Activated naive CD8-positive, alpha-beta T cell treated with anti-CD3 and anti-CD28 coated beads, Interleukin-2, amount 50 U/mL, for 16 hours (primary cell): ENCODE results near the gene RTN4.

Experiments
- DNase-seq: peaks from one replicate; pipeline ENCODE4 v3.0.0-alpha.2; 2020; ENCODE audit warnings: low read depth, low spot score

RTN4 gene

DNA sequence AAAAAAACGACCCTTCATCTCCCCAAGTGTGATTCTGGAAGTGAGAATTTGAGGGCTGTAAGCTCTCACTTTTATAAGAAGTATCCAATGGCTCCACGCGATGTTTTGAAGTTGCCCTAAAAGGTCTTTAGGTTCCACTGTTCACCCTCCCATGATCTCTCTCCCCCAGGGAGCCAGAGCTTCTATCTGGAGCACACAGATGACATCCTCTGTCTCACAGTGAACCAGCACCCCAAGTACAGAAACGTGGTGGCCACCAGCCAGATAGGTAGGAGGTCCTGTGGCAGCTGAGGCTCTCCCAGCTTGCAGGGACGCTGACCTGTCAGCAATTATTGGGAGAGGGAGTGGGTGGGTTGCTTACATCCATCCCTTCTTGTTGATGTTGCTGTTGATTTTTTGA, 97.8 kb downstream of the RTN4 start:
- no peak for DNase-seq

GRCh38 chr2:54950811-54951210, 99.4 kb downstream of the RTN4 start:
- no peak for DNase-seq

GRCh38 chr2:54949431-54949830, 100.8 kb downstream of the RTN4 start:
- DNase-seq, result no peak

DNA sequence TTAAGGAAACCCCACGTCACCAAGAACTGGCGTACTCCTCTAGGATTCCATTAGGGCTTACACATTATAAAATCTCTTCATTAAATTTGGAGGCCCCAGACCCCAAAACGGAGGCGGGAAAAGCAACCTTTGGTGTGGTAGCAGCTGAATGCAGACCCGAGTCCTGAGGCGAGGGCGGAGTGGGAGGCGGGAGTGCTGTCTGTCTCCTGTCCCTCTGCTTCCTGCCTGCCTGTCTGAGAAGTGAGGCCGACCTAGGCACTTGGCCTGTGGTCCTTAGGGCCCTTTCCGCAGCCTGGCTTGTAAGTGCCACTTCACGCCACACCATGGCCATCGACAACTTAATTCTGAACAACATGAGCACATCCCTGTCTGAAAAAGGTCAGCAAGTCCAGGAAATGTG, 102.1 kb downstream of the RTN4 start:
- DNase-seq, result no peak

DNA sequence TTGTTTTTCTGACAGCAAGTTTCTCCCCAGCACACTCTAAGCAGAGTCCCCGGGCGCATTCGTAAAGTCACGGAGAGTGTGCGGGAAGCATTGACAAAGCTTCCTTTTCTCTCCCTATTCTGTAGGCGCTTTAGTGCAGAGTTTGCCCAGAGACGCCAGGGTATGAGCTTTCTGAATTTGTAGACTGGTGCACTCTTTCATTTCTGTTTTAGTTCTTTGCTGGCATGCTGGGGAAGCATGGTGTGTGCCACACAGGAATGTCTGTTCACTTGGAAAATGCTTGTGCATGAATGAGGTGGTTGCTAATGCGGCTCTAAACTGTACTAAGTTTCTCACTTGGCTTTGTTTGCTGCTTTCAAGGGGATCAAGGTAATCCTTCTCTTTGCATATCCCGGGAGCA, 102.6 kb downstream of the RTN4 start:
- no peak for DNase-seq

- DNase-seq, result no peak
Observed at GRCh38 chr2:54947136-54947535, 103.1 kb downstream of the RTN4 start.

- DNase-seq, result no peak
Observed at GRCh38 chr2:54946220-54946805, 103.9 kb downstream of the RTN4 start.

- DNase-seq, result no peak
Observed at GRCh38 chr2:54945391-54946219, 104.6 kb downstream of the RTN4 start.

GRCh38 chr2:54944724-54945326, 105.4 kb downstream of the RTN4 start:
- no peak for DNase-seq

- no peak for DNase-seq
Observed at GRCh38 chr2:54942373-54942772, 107.9 kb downstream of the RTN4 start.

DNA sequence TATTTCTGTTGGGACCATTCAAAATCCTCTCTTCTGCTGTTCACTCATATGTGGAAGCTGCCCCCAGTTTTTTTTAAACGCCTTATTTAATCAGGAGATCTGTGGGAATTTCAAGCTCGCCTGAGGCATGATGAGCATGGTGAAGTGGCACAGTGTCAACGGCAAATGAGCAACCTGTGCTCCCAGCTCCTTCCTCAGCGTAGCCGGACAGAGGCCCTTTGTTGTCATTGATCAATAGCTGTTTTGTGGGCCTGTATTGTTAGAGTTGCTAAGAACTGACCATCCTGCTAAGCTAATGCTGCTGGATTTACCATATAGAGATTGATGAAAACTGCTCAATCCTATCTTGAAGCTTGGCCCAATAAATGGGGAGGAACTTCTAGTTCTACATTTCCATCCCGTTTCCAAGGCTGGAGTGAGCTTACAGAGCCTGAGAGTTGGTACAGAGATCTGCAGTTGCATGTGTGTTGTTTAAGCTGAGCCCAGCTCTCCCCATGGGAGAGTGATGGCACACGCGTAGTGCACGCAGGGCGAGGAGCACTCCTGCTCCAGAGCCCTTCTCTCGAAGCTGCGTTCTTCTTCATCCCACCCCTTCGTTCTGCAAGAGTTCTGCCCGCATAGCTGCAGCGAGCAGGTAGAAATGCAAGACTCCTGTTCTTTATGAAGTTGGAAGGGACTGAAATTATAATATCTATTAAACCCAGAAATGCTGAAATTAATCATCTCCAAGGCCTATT, 108.8 kb downstream of the RTN4 start:
- no peak for DNase-seq

DNA sequence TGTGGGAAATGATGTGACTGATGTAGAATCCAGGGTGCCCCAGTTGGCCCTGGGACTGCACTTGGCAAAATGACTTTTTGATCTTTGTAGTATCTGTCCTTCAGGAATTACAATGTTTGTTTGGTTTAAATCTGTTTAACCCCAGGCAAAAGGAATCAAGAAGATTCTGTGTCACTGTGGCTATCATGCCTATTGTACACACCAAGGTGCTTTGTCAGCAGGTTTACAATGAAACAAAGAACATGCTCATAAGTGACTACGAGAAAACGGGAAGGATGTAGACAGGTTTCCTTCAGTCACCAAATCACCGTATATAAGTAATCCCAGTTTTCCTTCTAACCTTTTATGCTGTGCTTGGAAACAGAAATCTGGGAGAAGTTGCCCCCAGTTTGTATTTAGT, 109.5 kb downstream of the RTN4 start:
- no peak for DNase-seq

DNA sequence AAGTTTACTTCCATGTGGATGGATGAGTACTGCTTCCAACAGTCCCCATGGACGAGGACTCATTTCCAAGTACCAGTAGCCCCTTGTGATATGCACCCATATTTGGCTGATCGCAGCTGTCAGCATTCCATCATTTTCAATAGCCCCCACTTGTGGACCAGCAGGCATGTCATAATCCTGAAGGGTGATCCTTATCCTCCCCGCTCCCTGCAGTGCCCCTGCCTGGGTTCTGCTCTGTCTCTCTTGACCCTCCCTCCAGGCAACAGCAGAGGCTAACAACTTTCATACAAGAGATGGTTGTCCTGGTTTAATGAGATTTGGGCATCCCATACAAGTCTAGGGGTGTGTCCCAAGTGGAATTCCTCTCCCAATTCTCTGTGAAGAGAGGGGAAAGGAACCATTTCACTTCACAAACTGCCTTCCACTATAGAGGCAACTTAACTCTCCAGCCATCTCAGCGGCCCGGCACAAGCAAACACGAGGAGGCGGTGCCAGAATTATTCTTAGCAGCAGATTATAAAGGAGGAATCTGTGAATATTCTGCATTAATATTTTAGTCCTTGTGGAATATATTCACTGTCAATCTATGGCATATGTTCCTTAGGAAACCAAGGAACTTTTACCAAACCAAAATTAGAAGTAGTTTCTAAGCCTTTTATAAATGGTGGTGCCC, 110.7 kb downstream of the RTN4 start:
- DNase-seq, result no peak

DNA sequence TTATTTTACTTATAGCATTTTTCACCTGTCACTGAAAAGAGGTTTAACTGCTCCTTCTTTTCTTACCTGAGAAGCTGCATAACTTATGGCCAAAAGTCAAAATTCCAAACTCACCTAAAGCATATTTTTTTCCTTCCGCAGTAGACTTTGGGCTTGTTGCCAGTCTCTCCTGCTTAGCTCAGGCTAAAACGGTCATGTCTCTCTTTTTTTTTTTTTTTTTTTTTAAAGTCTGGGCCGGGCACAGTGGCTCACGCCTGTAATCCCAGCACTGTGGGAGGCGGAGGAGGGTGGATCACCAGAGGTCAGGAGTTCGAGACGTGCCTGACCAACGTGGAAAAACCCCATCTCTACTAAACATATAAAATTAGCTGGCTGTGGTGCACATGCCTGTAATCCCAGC, 113.5 kb downstream of the RTN4 start:
- DNase-seq, result no peak

DNA sequence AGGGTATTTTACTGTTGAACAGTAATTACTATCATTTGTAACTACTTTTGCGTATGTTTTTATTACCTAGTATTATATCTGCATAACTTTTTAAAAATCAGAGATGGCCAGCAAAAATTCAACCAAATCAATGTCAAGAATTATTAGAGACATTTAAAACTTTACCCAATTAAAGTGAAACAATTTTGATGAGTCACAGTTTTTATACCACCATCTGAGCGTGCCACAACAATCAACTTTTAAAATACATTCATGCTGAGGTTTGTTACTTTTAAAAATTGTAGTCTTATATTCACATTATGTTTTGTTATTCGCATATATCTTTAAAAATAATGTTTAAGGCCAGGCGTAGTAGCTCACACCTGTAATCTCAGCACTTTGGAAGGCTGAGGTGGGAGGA, 114.9 kb downstream of the RTN4 start:
- no peak for DNase-seq

DNA sequence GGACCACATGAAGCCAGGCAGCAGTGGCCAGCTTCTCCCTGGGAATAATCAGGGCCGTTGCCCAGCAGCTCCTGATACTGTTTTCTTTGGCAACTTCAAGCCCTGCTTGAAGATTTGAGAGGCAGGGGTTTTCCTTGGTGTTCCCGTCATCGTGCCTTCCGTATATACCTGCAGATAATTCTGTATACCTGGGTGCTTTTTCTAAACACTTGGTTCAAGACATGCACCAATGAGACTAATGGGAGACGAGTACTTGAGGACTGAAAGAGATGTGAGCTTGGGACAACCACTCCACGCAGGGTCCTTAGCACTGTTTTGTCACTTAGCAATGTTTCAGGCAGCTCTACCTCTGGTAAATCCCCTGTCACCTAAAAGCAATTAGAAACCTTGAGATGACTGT, 118.8 kb downstream of the RTN4 start:
- no peak for DNase-seq

DNA sequence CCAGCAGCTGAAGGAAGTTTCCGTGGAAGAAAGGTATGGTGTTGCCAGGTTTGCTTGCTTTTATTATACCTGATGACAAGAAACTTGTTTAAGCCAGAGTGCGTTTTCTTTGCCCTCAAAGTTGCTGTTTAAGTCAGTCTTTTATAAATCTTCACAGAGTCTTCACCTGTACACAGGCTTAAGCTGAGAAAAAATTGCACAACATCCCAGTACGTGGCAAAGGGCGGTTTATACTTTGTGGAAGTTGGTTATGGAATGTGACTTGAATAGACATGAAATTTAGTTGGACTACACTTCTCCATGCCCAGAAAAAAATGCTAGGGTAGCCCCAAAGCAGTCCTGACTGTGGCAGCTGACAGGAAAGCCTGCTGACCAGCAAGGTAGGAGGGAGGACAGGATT, 121.5 kb downstream of the RTN4 start:
- DNase-seq, result no peak

GRCh38 chr2:54927751-54928615, 122.3 kb downstream of the RTN4 start:
- DNase-seq, result no peak

- DNase-seq, result no peak
Observed at GRCh38 chr2:54927085-54927750, 123.0 kb downstream of the RTN4 start.

- DNase-seq, result no peak
Observed at GRCh38 chr2:54925022-54925421, 125.2 kb downstream of the RTN4 start.
